HepG2 (cell line): ENCODE measurements around the gene NDUFB10. TPM values are rescaled to one million over a fixed set of nuclear protein-coding genes. Genes with fewer than 3 reads are reported as not detected.
A peak's percentile ranks its signal among the peaks of the same experiment; 100 is the strongest.

Source experiments
- AGO1 ChIP-seq: fragments of 200-400 bp; formaldehyde crosslinking; IDR thresholded peaks from 2 replicates; pipeline ENCODE4 v1.6.1; 2017; ENCODE audit warnings: mild to moderate bottlenecking, low read depth, low read length, moderate library complexity; ENCODE audit not compliant: poor library complexity, severe bottlenecking
- MAF1 ChIP-seq: sonication (generic); formaldehyde crosslinking; IDR thresholded peaks from 2 replicates; pipeline ENCODE4 v1.5.0; 2020; ENCODE audit warnings: missing genetic modification reagents, borderline replicate concordance
- MXI1 ChIP-seq: IDR thresholded peaks from 3 replicates; pipeline ENCODE4 v1.6.1; 2012; ENCODE audit warnings: low read depth, low read length, inconsistent platforms, borderline replicate concordance
- NR2C2 ChIP-seq: sonication (generic); formaldehyde crosslinking; IDR thresholded peaks from 2 replicates; pipeline ENCODE4 v1.4.0; 2020; ENCODE audit warnings: missing genetic modification reagents, mild to moderate bottlenecking, moderate library complexity, borderline replicate concordance
- SALL2 ChIP-seq: sonication (generic); formaldehyde crosslinking; IDR thresholded peaks from 2 replicates; pipeline ENCODE4 v1.8.1; 2023; ENCODE audit warnings: mild to moderate bottlenecking, missing genetic modification reagents, inconsistent platforms
- SIN3B ChIP-seq: fragments of 150-350 bp; IDR thresholded peaks from 2 replicates; pipeline ENCODE4 v1.6.1; 2014; ENCODE audit warnings: low read length
- SNAI1 ChIP-seq: sonication (generic); formaldehyde crosslinking; IDR thresholded peaks from 2 replicates; pipeline ENCODE4 v1.5.0; 2020; ENCODE audit warnings: mild to moderate bottlenecking, missing genetic modification reagents, borderline replicate concordance
- STAT5B ChIP-seq: sonication (generic); formaldehyde crosslinking; IDR thresholded peaks from 2 replicates; pipeline ENCODE4 v1.4.0; 2020; ENCODE audit warnings: missing genetic modification reagents
- ZBTB20 ChIP-seq: sonication (generic); formaldehyde crosslinking; IDR thresholded peaks from 2 replicates; pipeline ENCODE4 v1.8.1; 2023; ENCODE audit warnings: missing genetic modification reagents, low read depth, mild to moderate bottlenecking, borderline replicate concordance
- ZNF232 ChIP-seq: sonication (generic); formaldehyde crosslinking; IDR thresholded peaks from 2 replicates; pipeline ENCODE4 v1.4.0; 2020; ENCODE audit warnings: missing genetic modification reagents, borderline replicate concordance
- ZNF296 ChIP-seq: sonication (generic); formaldehyde crosslinking; conservative IDR thresholded peaks from 2 replicates; pipeline ENCODE4 v1.5.0; 2020; ENCODE audit warnings: mild to moderate bottlenecking, missing genetic modification reagents
- ZNF468 ChIP-seq: sonication (generic); formaldehyde crosslinking; IDR thresholded peaks from 2 replicates; pipeline ENCODE4 v1.8.0; 2022; ENCODE audit warnings: mild to moderate bottlenecking, moderate library complexity, missing genetic modification reagents
- polyA plus RNA-seq, 8 experiments: library from polyadenylated mRNA; depleted of rRNA in 3 of 8; stranded (reverse) in 7 of 8; unstranded in 1 of 8; fragments of >200 nt; fragmentation: Illumina TruSeq in 4 of 8; extraction: Trizol in 4 of 8; gene quantifications; 2 replicates each; pipeline versions ENCODE4 v1.2.1 to v1.2.3, GENCODE V29; 2011 to 2016; ENCODE audit warnings: low read depth in 4 of 8, missing spikeins in 1 of 8, mixed read lengths in 1 of 8; ENCODE audit not compliant: insufficient read depth in 1 of 8
- total RNA-seq, 5 experiments: library from RNA; depleted of rRNA; stranded (reverse); fragments of >200 nt; fragmentation: Illumina TruSeq; extraction: Trizol; gene quantifications; 2 replicates each; pipeline ENCODE4 v1.2.3, GENCODE V29; 2016; ENCODE audit warnings: low read depth in 1 of 5
- TF ChIP-seq, protein P1 (sequence below): sonication (generic); formaldehyde crosslinking; IDR thresholded peaks from 2 replicates; pipeline ENCODE4 v1.5.1; 2020; ENCODE audit warnings: missing genetic modification reagents, mild to moderate bottlenecking, borderline replicate concordance
- TF ChIP-seq, protein P2 (sequence below): sonication (generic); formaldehyde crosslinking; IDR thresholded peaks from 2 replicates; pipeline ENCODE4 v1.5.1; 2020; ENCODE audit warnings: missing genetic modification reagents, mild to moderate bottlenecking, borderline replicate concordance
- TF ChIP-seq, protein P3 (sequence below): sonication (generic); formaldehyde crosslinking; IDR thresholded peaks from 2 replicates; pipeline ENCODE4 v1.4.0; 2020; ENCODE audit warnings: missing genetic modification reagents, mild to moderate bottlenecking, borderline replicate concordance
- TF ChIP-seq, protein P4 (sequence below): sonication (generic); formaldehyde crosslinking; IDR thresholded peaks from 2 replicates; pipeline ENCODE4 v1.4.0; 2020; ENCODE audit warnings: missing genetic modification reagents

Gene NDUFB10
- total and polyA plus RNA-seq, 2 of the 13 experiments (the other 11 are each of a cell fraction or from before 2014, with no cell fraction given): 68.6 to 157 TPM

DNA sequence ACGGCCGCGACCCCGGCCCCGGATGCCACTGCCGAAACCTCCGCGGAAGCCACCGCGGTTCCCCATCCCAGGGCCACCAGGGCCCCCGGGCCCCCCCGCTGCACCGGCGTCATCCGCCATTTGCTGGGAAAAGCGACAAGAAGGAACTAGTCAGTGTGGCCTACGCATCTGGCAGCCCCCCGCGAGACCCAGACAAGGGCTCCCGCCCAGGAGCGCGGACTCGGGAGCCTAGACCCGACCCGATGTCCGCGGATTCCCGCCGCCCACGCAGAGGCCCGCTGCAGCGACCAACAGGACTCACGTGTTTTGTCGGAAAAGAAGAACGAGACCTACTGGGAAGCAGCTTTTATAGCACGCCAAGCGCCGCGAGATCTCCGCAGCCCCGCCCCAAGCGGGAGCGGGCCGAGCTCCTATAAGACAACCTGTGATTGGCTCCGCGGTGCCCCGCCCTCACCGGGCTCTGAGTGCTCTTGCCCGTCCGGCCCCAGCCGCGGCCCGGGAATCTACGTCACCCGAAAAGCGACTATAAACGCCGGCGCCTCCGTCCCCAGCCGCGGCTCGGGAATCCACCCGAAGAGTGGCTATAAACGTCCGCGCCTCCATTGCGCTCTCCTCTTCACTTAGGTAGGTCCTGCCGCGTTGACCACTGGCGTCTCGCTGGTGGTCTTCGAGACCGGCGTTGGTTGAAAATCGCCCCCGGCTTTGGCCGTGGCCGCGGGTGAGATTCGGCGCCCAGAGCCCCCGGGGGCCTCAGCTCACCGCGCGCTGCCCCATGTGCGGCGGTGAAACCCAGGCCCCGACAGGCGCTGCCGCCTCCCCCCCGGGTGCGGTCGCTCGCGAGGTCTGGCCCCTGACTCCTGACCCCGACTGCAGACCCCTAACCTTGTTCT is 5.4 kb downstream of the NDUFB10 start, which contains the start of gene RPS2 (continued):
- TF ChIP-seq, protein P1, sequence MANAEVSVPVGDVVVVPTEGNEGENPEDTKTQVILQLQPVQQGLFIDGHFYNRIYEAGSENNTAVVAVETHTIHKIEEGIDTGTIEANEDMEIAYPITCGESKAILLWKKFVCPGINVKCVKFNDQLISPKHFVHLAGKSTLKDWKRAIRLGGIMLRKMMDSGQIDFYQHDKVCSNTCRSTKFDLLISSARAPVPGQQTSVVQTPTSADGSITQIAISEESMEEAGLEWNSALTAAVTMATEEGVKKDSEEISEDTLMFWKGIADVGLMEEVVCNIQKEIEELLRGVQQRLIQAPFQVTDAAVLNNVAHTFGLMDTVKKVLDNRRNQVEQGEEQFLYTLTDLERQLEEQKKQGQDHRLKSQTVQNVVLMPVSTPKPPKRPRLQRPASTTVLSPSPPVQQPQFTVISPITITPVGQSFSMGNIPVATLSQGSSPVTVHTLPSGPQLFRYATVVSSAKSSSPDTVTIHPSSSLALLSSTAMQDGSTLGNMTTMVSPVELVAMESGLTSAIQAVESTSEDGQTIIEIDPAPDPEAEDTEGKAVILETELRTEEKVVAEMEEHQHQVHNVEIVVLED (CRISPR knock-in tag): peak; percentile 80
- peak; percentile 61; the same call in 1 of the 2 replicates for TF ChIP-seq ZBTB20 (CRISPR knock-in tag)
- peak; percentile 63; the same call in 1 of the 2 replicates for TF ChIP-seq SIN3B
- TF ChIP-seq NR2C2 (CRISPR knock-in tag): peak; percentile 33; the same call in 1 of the 2 replicates
- peak; percentile 30; the same call in 1 of the 2 replicates for TF ChIP-seq ZNF232
- TF ChIP-seq, protein P2, sequence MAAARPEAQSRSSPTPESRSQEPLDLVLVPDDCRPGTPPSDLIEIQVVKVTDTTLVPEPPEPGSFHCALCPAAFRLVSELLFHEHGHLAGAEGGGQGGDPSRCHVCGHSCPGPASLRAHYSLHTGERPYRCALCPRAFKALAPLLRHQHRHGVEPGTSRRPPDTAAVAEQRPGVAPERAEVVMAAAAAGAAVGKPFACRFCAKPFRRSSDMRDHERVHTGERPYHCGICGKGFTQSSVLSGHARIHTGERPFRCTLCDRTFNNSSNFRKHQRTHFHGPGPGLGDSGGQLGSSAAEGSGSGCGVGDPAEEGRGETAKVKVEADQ (CRISPR knock-in tag): 0 out of 2 replicates have a peak, but pooled peaks have one; percentile 59
- peak; percentile 85; the same call in 2 of the 3 replicates for TF ChIP-seq MXI1
- TF ChIP-seq STAT5B: no peak
- TF ChIP-seq SNAI1 (CRISPR knock-in tag): peak; percentile 73; the same call in 1 of the 2 replicates
- TF ChIP-seq, protein P3, sequence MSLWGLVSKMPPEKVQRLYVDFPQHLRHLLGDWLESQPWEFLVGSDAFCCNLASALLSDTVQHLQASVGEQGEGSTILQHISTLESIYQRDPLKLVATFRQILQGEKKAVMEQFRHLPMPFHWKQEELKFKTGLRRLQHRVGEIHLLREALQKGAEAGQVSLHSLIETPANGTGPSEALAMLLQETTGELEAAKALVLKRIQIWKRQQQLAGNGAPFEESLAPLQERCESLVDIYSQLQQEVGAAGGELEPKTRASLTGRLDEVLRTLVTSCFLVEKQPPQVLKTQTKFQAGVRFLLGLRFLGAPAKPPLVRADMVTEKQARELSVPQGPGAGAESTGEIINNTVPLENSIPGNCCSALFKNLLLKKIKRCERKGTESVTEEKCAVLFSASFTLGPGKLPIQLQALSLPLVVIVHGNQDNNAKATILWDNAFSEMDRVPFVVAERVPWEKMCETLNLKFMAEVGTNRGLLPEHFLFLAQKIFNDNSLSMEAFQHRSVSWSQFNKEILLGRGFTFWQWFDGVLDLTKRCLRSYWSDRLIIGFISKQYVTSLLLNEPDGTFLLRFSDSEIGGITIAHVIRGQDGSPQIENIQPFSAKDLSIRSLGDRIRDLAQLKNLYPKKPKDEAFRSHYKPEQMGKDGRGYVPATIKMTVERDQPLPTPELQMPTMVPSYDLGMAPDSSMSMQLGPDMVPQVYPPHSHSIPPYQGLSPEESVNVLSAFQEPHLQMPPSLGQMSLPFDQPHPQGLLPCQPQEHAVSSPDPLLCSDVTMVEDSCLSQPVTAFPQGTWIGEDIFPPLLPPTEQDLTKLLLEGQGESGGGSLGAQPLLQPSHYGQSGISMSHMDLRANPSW (CRISPR knock-in tag): peak; percentile 74; the same call in 1 of the 2 replicates
- TF ChIP-seq MAF1 (CRISPR knock-in tag): 0 out of 2 replicates have a peak, but pooled peaks have one; percentile 81
- peak; percentile 36 for TF ChIP-seq AGO1
- TF ChIP-seq SALL2 (CRISPR knock-in tag): peak; percentile 74; the same call in 1 of the 2 replicates
- TF ChIP-seq ZNF296: 0 out of 2 replicates have a peak, but pooled peaks have one; percentile 12
- 0 out of 2 replicates have a peak, but pooled peaks have one; percentile 35 for TF ChIP-seq ZNF468 (CRISPR knock-in tag)
- TF ChIP-seq, protein P4, sequence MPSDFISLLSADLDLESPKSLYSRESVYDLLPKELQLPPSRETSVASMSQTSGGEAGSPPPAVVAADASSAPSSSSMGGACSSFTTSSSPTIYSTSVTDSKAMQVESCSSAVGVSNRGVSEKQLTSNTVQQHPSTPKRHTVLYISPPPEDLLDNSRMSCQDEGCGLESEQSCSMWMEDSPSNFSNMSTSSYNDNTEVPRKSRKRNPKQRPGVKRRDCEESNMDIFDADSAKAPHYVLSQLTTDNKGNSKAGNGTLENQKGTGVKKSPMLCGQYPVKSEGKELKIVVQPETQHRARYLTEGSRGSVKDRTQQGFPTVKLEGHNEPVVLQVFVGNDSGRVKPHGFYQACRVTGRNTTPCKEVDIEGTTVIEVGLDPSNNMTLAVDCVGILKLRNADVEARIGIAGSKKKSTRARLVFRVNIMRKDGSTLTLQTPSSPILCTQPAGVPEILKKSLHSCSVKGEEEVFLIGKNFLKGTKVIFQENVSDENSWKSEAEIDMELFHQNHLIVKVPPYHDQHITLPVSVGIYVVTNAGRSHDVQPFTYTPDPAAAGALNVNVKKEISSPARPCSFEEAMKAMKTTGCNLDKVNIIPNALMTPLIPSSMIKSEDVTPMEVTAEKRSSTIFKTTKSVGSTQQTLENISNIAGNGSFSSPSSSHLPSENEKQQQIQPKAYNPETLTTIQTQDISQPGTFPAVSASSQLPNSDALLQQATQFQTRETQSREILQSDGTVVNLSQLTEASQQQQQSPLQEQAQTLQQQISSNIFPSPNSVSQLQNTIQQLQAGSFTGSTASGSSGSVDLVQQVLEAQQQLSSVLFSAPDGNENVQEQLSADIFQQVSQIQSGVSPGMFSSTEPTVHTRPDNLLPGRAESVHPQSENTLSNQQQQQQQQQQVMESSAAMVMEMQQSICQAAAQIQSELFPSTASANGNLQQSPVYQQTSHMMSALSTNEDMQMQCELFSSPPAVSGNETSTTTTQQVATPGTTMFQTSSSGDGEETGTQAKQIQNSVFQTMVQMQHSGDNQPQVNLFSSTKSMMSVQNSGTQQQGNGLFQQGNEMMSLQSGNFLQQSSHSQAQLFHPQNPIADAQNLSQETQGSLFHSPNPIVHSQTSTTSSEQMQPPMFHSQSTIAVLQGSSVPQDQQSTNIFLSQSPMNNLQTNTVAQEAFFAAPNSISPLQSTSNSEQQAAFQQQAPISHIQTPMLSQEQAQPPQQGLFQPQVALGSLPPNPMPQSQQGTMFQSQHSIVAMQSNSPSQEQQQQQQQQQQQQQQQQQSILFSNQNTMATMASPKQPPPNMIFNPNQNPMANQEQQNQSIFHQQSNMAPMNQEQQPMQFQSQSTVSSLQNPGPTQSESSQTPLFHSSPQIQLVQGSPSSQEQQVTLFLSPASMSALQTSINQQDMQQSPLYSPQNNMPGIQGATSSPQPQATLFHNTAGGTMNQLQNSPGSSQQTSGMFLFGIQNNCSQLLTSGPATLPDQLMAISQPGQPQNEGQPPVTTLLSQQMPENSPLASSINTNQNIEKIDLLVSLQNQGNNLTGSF (CRISPR knock-in tag): peak; percentile 56; the same call in 1 of the 2 replicates
